Measurements from ENCODE around the gene CRNN.

The CRNN gene

GRCh38 chr1:152397474-152397873, 16.6 kb downstream of the CRNN start:
- TF ChIP-seq CTCF (conservative IDR thresholded peaks at IDR 0.05), result 0 out of 2 replicates have a peak, but pooled peaks have one; percentile 7

GRCh38 chr1:152394151-152394550, 19.9 kb downstream of the CRNN start:
- H3K27ac ChIP-seq, result no peak overlapping the region
- TF ChIP-seq CTCF (conservative IDR thresholded peaks at IDR 0.05), result no peak

More at GRCh38 chr1:152397474-152397873, 16.6 kb downstream of the CRNN start:
- no peak overlapping the region for H3K27ac ChIP-seq

GRCh38 chr1:152392909-152393308, 21.2 kb downstream of the CRNN start:
- H3K27ac ChIP-seq, result peak overlapping the region; percentile 26
- peak; percentile 20 for TF ChIP-seq CTCF (conservative IDR thresholded peaks at IDR 0.05)

- H3K27ac ChIP-seq, result no peak overlapping the region
- TF ChIP-seq CTCF (conservative IDR thresholded peaks at IDR 0.05), result no peak
Observed at GRCh38 chr1:152388889-152389288, 25.2 kb downstream of the CRNN start.

- H3K27ac ChIP-seq, result no peak overlapping the region
- TF ChIP-seq CTCF (conservative IDR thresholded peaks at IDR 0.05), result no peak
Observed at GRCh38 chr1:152386940-152387339, 27.1 kb downstream of the CRNN start.

GRCh38 chr1:152380932-152381331, 33.1 kb downstream of the CRNN start:
- no peak for TF ChIP-seq CTCF (conservative IDR thresholded peaks at IDR 0.05)
- no peak overlapping the region for H3K27ac ChIP-seq

GRCh38 chr1:152374451-152374850, 39.6 kb downstream of the CRNN start:
- no peak overlapping the region for H3K27ac ChIP-seq
- TF ChIP-seq CTCF (conservative IDR thresholded peaks at IDR 0.05), result no peak

- TF ChIP-seq CTCF (conservative IDR thresholded peaks at IDR 0.05), result no peak
- H3K27ac ChIP-seq, result no peak overlapping the region
Observed at GRCh38 chr1:152372672-152373071, 41.4 kb downstream of the CRNN start.
